ENCODE measurements around the gene KRTAP5-11.

DNA sequence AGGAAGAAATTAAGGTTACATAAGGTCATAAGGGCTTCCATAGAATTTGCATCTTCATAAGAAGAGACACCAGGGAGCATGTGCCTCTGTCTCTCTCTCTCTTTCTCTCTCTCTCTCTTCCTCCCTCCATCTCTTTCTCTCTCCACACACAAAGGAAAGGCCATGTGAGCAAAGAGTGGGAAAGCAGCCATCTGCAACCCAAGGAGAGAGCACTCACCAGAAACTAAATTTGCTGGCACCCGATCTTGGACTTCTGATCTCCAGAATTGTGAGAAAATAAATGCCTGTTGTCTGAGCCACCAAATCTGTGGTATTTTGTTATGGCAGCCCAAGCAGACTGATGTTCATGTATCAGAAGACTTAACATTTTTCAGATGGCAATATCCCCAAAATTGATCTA is 23.7 kb downstream of the KRTAP5-11 start:
- no peak for TF ChIP-seq POLR2A (IDR thresholded peaks at IDR 0.05; ENCODE audit: low read length)
- no peak for TF ChIP-seq GATA1 (IDR thresholded peaks at IDR 0.05; ENCODE audit: low read depth, low read length)
